GM18519 (cell line): ENCODE data around the gene PRKD2.

Experiments used
- ATAC-seq: cut with Tn5 transposase; IDR thresholded peaks from one replicate; pipeline ENCODE4 v1.9.1; 2021; ENCODE audit warnings: mild to moderate bottlenecking, moderate library complexity; ENCODE audit not compliant: unreplicated experiment, low FRiP score

Gene PRKD2

DNA sequence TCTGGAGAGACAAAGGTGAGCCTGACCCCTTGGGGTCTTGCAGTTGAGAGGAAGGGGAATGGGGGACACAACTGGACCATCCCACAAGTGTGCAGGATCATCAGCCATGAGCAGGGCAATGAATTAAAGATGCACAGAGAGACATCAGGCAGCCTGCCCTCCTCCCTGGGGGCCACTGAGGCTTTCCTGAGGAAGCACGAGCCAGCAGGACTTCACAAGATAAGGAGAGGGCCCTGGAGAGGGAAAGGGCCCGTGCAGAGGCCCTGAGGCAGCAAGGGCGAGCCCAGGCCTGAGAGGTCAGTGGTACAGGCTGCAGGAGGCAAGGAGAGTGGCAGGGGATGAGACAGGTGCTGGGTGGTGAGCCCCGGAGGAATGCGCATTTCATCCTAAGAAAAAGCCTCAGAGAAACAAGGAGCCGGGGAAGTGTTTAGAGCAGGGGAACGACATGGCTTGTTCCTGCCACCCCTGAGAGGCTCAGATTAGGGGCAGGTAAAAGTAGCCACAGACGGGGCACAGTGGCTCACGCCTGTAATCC lies 9.0 kb upstream of the PRKD2 start:
- ATAC-seq = no peak

DNA sequence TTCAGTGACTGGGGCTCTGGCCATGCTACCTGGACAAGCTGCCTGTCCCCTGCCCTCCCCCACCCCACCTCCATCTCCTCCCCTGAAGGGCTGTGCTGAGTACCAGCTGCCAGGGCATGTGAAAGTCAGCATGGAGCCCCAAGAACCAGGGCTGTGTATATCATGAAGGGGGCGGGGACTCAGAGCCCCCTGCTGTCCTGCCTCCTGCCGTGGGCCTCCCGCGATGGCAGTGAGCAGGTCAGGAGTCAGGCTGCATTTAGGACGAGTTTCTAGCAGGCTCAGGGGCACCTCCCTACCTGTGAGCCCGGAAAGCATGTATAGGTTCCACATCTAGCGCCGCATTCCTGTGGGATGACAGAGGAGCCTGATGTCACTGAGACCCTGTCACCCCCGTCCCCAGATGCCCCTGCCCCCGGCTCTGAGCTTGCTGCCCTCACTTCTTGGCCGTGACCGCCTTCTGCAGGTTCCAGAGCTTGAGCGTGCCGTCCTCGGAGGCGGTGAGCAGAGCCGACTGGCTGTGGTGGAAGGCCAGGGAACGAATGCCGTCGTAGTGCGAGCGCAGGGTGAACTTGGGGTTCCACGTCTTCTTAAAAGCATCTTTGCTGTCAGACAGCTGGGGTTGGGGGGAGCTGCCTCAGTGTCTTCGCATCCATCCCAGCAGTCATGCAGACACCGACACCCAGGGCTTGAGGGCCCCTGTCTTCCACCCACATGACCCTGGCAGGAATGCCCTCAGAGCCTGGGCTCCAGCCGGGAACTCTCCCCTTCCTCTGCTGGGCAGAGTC lies 8.3 kb upstream of the PRKD2 start:
- no peak for ATAC-seq

GRCh38 chr19:46724468-46724867 lies 7.6 kb upstream of the PRKD2 start:
- ATAC-seq = no peak

GRCh38 chr19:46723471-46723870 lies 6.6 kb upstream of the PRKD2 start:
- ATAC-seq = no peak

DNA sequence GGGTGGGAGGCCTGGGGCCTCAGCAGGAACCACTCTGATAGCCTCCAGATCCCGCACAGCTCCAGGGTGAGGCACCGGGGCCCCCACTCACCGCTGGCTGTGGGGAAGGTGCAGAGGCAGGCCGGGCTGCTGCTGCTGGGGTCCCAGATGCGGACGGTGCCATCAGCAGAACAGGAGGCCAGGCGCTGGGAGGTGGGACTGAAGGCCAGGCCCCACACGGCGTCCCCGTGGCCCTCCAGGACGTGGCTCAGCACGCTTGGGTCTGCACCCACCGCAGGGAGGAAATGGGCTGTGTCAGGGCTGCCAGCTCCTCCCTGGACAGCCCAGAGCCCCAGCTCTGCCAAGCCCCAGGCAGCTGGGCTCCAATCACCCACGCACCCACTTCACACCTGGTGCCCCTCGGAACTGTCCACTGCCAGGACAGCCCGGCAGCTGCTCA lies 6.1 kb upstream of the PRKD2 start:
- no peak for ATAC-seq

DNA sequence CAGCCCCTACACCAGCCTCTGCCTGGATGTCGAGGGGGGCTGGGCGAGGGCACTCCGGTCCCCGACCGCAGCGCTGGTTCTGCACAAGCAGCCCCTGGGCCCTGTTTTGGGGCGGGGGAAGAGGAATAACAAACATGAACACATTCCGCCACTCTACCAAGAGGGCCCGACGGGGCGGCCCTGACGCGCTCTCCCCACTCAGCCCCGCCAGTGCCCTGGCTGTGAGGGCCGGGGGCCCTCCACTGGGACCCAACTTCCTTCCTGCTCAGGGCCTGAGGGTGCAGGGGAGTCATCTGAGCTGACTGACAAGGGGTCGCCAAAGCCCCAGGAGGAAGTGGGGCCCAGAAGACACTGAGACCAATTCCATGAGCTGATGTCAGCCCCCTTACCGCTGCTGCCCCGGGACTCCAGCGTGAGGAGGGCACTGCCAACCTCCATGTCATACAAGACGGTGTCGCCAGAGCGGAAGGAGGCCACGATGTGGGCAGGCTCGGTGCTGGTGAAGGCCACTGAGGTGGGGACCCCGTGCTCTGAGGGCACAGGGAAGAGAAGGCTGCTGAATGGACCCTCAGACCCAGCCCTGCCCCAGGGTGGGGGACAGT lies 5.6 kb upstream of the PRKD2 start:
- no peak for ATAC-seq

DNA sequence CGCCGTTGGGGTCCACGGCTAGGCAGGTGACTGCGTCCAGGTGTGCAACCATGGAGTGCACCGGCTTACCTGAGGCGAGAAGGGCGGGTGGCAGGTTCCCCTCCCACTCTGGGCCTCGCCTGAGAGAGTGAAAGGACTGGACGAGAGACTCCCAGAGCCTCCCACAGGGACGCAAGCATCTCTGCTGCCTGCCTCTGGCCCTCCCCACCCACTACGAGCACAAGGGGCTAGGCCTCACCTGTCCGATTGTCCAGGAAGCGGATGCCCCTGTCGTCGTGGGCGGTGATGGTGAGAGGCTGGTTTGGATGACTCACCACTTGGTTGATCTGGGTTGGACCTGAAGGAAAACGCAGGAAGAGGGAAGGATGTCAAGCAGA lies 5.1 kb upstream of the PRKD2 start:
- ATAC-seq = no peak

- ATAC-seq = no peak
Measured at GRCh38 chr19:46721269-46722003, 4.5 kb upstream of the PRKD2 start.

- no peak for ATAC-seq
Measured at GRCh38 chr19:46720503-46721239, 3.8 kb upstream of the PRKD2 start.

GRCh38 chr19:46719629-46720502 lies 3.0 kb upstream of the PRKD2 start:
- ATAC-seq = no peak

DNA sequence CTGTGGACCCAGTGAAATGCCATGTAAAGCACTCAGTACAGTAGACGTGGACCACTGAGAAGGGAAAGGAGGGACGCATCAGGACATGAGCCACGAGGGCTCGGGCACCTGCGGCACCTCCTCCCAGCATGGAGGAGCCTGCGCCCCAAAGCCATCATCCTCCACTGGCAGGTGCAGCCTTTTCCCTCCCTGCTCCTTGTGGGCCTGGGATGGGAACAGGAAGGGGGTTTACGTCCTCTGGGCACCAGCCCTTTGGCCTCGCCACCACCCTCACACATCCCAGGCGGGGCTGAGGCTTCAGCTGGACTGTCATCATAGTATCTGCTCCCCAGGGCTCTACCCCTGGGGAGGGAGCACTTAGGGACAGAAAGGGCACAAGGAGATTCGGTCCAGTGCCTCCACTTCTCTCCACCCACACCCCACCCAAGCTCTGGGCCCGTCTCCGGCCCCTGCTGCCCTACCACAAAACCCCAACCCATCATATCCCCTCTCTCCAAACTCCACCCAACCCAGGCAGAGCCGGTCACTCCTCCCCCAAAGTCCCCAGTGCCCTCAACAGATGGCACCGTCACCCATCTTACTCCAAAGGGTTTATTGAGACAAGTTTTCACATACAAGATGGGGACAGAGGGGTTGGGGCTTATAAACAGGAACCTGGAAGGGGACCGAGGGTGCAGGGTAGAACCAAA lies 2.2 kb upstream of the PRKD2 start:
- no peak for ATAC-seq

GRCh38 chr19:46718157-46718933 lies 1.4 kb upstream of the PRKD2 start:
- no peak for ATAC-seq

DNA sequence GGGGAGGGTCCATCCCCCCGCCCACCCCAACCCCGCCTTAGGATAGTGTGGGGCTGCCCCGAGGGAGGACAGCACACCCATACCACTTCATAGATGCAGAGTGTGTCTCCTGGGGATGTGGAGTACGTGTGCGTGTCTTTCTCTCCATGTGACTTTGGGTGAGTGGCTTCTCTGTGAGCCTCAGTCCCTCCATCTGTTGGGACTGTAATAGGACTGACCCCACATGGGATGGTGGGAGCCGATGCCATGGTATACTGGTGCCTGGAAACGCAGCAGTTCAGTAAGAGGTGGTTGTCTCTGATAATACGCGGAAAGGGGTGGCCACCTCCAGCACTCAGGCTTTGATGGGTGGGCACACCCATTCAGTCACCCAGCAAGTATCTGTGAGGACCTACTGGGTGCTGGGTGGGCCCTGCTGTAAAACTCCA lies 816 bp upstream of the PRKD2 start:
- no peak for ATAC-seq

DNA sequence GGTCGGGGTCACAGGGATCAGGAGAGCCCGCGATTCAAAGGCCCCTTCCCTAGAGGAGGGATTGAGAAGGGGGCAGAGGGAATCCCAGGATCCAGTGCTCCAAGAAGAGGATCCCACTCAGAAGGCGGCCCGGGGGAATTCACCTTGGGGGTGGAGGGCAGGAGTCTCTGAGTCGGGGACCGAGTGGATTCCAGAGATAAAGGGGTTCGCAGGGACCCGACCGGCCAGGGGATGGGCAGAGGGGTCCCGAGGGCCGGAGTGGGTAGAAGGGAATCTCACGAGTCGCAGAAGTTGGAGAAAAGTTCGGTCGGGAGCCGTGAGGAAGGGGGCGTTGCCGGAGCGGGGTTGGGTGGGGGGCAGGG lies 261 bp downstream of the PRKD2 start:
- ATAC-seq = no peak

- ATAC-seq = no peak
Measured at GRCh38 chr19:46715975-46716671, 791 bp downstream of the PRKD2 start.

DNA sequence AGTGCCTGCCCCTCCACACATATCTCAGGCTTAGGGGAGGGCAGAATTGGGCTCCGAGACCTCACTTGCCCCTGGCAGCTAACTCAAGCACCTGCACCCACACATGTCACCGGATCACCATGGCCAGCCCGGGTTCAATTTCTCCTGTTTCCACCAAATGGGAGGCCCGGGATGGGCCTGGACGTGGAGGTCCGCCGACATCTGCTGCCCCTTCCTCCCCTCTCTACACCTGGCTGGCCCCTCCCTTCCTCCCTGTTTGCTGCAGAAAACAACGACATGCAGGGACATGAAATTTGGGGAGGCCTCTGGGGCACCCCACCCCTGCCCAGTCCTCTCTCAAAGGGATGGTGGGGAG lies 1.3 kb downstream of the PRKD2 start:
- ATAC-seq = no peak

GRCh38 chr19:46714444-46715106 lies 2.3 kb downstream of the PRKD2 start:
- no peak for ATAC-seq
